PC-3 (cell line): ENCODE measurements around the gene MAP3K5. TPM values are rescaled to one million over a fixed set of nuclear protein-coding genes. Genes with fewer than 3 reads are reported as not detected.
A peak's percentile ranks its signal among the peaks of the same experiment; 100 is the strongest.

Experiments used
- ATAC-seq: fragments of 200-7000 bp; cut with Tn5 transposase; 2 replicates; pipeline ENCODE4 v1.9.1; 2020; ENCODE audit warnings: mild to moderate bottlenecking, moderate library complexity
- BruUV-seq: library from RNA; stranded (reverse); fragments of 400-500 nt; replicated peaks from 2 replicates; lab custom pipeline; 2021; lab: Mats Ljungman, UMichigan
- CTCF ChIA-PET: fragments of 300-600 bp; sonication (Branson Sonifier 250); formaldehyde crosslinking; loops from one replicate; lab custom pipeline; 2022; ENCODE audit warnings: antibody characterized with exemption; lab: Charles Lee
- POLR2A ChIA-PET: fragments of 300-600 bp; sonication (Branson Sonifier 250); formaldehyde crosslinking; loops from one replicate; lab custom pipeline; 2022; ENCODE audit warnings: antibody characterized with exemption; ENCODE audit not compliant: unreplicated experiment; lab: Charles Lee
- DNase-seq: peaks from one replicate; pipeline ENCODE4 v3.0.0-alpha.2; 2015
- H2AFZ ChIP-seq: fragments of 300-600 bp; sonication (generic); 2 replicates; pipeline ENCODE4 v1.6.0; 2016; ENCODE audit warnings: antibody characterized with exemption, low read length
- H3F3A ChIP-seq: fragments of 300-600 bp; sonication (generic); one replicate; pipeline ENCODE4 v1.6.0; 2017; ENCODE audit warnings: antibody characterized with exemption, low read length, control low read depth, mild to moderate bottlenecking; ENCODE audit not compliant: unreplicated experiment
- H3K27ac ChIP-seq: fragments of 300-600 bp; sonication (generic); 2 replicates; pipeline ENCODE4 v1.5.1; 2016; ENCODE audit warnings: mild to moderate bottlenecking, low read length
- H3K27me3 ChIP-seq: fragments of 300-600 bp; sonication (generic); 2 replicates; pipeline ENCODE4 v1.6.1; 2016; ENCODE audit warnings: low read length, mixed read lengths
- H3K36me3 ChIP-seq: fragments of 300-600 bp; sonication (generic); 2 replicates; pipeline ENCODE4 v1.6.1; 2016; ENCODE audit warnings: low read depth, mixed run types, low read length, mixed read lengths
- H3K4me1 ChIP-seq: fragments of 300-600 bp; sonication (generic); 2 replicates; pipeline ENCODE4 v1.5.1; 2016; ENCODE audit warnings: low read length; ENCODE audit not compliant: insufficient read depth
- H3K4me2 ChIP-seq: fragments of 300-600 bp; sonication (generic); 2 replicates; pipeline ENCODE4 v1.6.0; 2016; ENCODE audit warnings: low read length
- H3K4me3 ChIP-seq: fragments of 300-600 bp; sonication (generic); 2 replicates; pipeline ENCODE4 v1.5.1; 2016; ENCODE audit warnings: mild to moderate bottlenecking, low read length, mixed read lengths
- H3K79me2 ChIP-seq: fragments of 300-600 bp; sonication (generic); 2 replicates; pipeline ENCODE4 v1.6.1; 2017; ENCODE audit warnings: low read length, mixed read lengths
- H3K9ac ChIP-seq: fragments of 300-600 bp; sonication (generic); 2 replicates; pipeline ENCODE4 v1.6.0; 2016; ENCODE audit warnings: mild to moderate bottlenecking, low read length
- H3K9me2 ChIP-seq: fragments of 300-600 bp; sonication (generic); replicated peaks from 2 replicates; pipeline ENCODE4 v1.6.1; 2016; ENCODE audit warnings: mixed run types, low read length, mixed read lengths
- H3K9me3 ChIP-seq: fragments of 300-600 bp; sonication (generic); 2 replicates; pipeline ENCODE4 v1.6.1; 2016; ENCODE audit warnings: low read length, mixed read lengths
- H4K20me1 ChIP-seq: fragments of 300-600 bp; sonication (generic); 2 replicates; pipeline ENCODE4 v1.6.1; 2016; ENCODE audit warnings: low read length, mixed read lengths
- EZH2 ChIP-seq: fragments of 300-600 bp; sonication (generic); IDR thresholded peaks from one replicate; pipeline ENCODE4 v1.6.1; 2017; ENCODE audit warnings: antibody characterized with exemption, mild to moderate bottlenecking, low read length; ENCODE audit not compliant: unreplicated experiment
- EZH2phosphoT487 ChIP-seq: fragments of 300-600 bp; sonication (generic); IDR thresholded peaks from 2 replicates; pipeline ENCODE4 v1.6.1; 2018; ENCODE audit warnings: mild to moderate bottlenecking, antibody characterized with exemption, low read length, borderline replicate concordance
- intact Hi-C: fragments of 100-400 bp; cut with micrococcal nuclease; formaldehyde crosslinking; loops from 2 replicates; pipeline ENCODE4 v1.9.0; 2023
- total RNA-seq: library from RNA; depleted of rRNA; stranded (reverse); fragments of >200 nt; gene quantifications from 2 replicates; pipeline ENCODE4 v1.2.3, GENCODE V29; 2014
- TF ChIP-seq, protein P1 (sequence below): fragments of 300-600 bp; sonication (generic); conservative IDR thresholded peaks from 2 replicates; pipeline ENCODE4 v1.5.1; 2017; ENCODE audit warnings: antibody characterized with exemption, low read depth, mild to moderate bottlenecking, low read length

MAP3K5 gene
- total RNA-seq, 1 experiment from 2014 or later: 4.3 TPM

DNA sequence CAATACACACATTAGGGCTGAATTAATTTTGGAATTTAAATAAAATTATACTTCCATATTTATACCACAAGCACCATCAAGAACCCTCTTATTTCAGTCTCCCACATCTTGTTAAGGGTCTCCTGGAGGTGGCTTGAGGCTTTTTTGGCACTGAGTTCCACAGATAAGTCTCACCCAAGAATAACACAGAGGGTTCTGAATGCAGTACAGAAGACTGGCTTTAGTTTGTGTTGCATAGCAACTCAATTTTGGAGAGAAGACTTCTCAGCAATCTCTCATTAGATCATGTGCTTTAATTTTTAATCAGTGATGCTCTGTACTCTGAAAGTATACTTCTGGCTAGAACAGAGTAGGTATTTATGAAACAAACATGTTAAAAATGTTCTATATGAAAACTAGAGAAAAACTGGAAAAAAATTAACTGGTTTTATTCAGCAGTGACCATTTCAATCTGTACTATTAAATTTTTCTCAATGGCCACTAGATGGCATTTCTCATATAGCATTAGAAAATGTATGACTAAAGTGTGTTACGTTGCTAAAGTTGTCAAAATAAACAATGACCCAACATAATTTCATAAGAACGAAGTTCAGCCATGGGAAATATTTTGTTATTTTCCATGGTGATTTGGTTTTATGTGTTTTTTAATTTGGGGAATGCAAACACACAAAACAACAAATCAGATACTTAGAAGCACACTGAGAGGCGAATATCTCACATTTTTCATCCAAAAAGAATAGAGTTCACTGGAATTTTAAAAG lies 209.4 kb downstream of the MAP3K5 start:
- POLR2A ChIA-PET: no interaction called here

DNA sequence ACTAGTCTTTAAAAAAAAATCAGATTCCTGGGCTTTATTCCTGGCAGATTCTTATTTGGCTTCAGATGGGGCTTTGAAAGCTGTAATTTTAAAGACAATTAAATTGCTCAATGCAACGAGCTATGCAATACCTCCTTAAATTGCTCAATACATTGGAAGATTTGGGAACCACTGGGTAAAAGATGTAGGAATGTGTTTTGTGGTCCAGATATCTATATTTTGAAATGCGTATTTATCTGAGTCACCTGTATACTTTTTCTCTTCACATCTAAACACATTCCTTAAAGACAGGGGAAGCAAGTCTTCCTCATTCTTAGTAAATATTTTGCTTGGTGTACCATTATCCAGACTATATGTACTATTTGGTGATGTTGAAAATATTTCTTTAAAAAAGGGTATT lies 212.5 kb downstream of the MAP3K5 start:
- intact Hi-C loops: no loop called here
- Histone ChIP-seq H3K27ac (no peak overlapping the region), H3F3A (no peaks in the 10 kb centered on the region), H3K4me2 (no peak overlapping the region), H3K36me3 (no peaks in the 10 kb centered on the region), H3K9ac (no peak overlapping the region), H3K79me2 (no peaks in the 10 kb centered on the region), H3K4me1 (peaks cover 6% of the 10 kb centered on the region), H3K9me3 (no peaks in the 10 kb centered on the region), H3K4me3 (no peak overlapping the region), H3K9me2 (no peaks in the 10 kb centered on the region), H4K20me1 (no peaks in the 10 kb centered on the region), H2AFZ (no peak overlapping the region), H3K27me3 (no peaks in the 10 kb centered on the region)
- DNase-seq (no peak), ATAC-seq (no peak)
- CTCF ChIA-PET: no interaction called here
- BruUV-seq: no TSS peak
- TF ChIP-seq, protein P1, sequence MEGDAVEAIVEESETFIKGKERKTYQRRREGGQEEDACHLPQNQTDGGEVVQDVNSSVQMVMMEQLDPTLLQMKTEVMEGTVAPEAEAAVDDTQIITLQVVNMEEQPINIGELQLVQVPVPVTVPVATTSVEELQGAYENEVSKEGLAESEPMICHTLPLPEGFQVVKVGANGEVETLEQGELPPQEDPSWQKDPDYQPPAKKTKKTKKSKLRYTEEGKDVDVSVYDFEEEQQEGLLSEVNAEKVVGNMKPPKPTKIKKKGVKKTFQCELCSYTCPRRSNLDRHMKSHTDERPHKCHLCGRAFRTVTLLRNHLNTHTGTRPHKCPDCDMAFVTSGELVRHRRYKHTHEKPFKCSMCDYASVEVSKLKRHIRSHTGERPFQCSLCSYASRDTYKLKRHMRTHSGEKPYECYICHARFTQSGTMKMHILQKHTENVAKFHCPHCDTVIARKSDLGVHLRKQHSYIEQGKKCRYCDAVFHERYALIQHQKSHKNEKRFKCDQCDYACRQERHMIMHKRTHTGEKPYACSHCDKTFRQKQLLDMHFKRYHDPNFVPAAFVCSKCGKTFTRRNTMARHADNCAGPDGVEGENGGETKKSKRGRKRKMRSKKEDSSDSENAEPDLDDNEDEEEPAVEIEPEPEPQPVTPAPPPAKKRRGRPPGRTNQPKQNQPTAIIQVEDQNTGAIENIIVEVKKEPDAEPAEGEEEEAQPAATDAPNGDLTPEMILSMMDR: no peak
- TF ChIP-seq EZH2phosphoT487: no peak
- TF ChIP-seq EZH2: no peak
- POLR2A ChIA-PET: no interaction called here

More for the DNA sequence above, 209.4 kb downstream of the MAP3K5 start:
- BruUV-seq: no TSS peak
- DNase-seq: peak; percentile 81
- H3K36me3 ChIP-seq: no peaks in the 10 kb centered on the region
- TF ChIP-seq, protein P1: peak; percentile 70
- TF ChIP-seq EZH2phosphoT487: no peak
- H2AFZ ChIP-seq: no peak overlapping the region; the same call in 1 of the 2 replicates
- no peaks in the 10 kb centered on the region for H3K27me3 ChIP-seq
- H3K79me2 ChIP-seq: no peaks in the 10 kb centered on the region
- H3K9me3 ChIP-seq: no peaks in the 10 kb centered on the region
- no peak overlapping the region for H3K4me3 ChIP-seq
- H3K4me2 ChIP-seq: peak overlapping the region; percentile 49
- peaks cover 6% of the 10 kb centered on the region for H3K4me1 ChIP-seq
- no peaks in the 10 kb centered on the region for H4K20me1 ChIP-seq
- intact Hi-C loops: loop anchor here (1.0 kb wide), 4 partner anchors 27 to 210 kb away; no protein-coding TSS in a partner anchor
- H3F3A ChIP-seq: no peaks in the 10 kb centered on the region
- CTCF ChIA-PET: no interaction called here
- peak overlapping the region; percentile 80 for H3K27ac ChIP-seq
- ATAC-seq: peak; percentile 48
- no peaks in the 10 kb centered on the region for H3K9me2 ChIP-seq
- peak overlapping the region; percentile 67 for H3K9ac ChIP-seq

DNA sequence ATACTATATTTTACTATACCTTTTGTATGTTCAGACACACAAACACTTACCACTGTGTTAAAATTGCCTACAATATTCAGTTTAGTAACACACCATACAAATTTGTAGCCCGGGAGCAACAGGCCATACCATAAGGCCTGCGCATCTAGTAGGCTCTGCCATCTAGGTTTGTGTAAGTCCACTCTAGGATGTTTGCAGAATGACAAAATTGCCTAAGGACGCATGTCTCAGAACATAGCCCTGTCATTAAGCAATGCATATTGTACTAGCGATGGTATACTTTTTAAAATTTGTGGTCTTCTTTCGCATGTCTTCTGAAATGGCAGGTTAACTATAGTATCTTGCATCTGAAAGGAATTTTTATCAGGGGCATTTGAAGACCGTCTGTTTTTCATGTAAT lies 215.5 kb downstream of the MAP3K5 start:
- intact Hi-C loops: no loop called here
- H3K79me2 ChIP-seq: no peaks in the 10 kb centered on the region
- no TSS peak for BruUV-seq
- H3F3A ChIP-seq: no peaks in the 10 kb centered on the region
- no peak overlapping the region for H3K9ac ChIP-seq
- no peaks in the 10 kb centered on the region for H3K4me1 ChIP-seq
- DNase-seq (peak; percentile 29), ATAC-seq (no peak)
- H3K9me3 ChIP-seq: no peaks in the 10 kb centered on the region
- H3K27ac ChIP-seq: no peak overlapping the region
- no peak for TF ChIP-seq EZH2phosphoT487
- TF ChIP-seq EZH2: no peak
- TF ChIP-seq, protein P1: no peak
- H3K27me3 ChIP-seq: no peaks in the 10 kb centered on the region
- no peak overlapping the region for H3K4me2 ChIP-seq
- CTCF ChIA-PET: no interaction called here
- H3K36me3 ChIP-seq: no peaks in the 10 kb centered on the region
- no peaks in the 10 kb centered on the region for H4K20me1 ChIP-seq
- no peak overlapping the region for H3K4me3 ChIP-seq
- POLR2A ChIA-PET: no interaction called here
- no peaks in the 10 kb centered on the region for H3K9me2 ChIP-seq
- H2AFZ ChIP-seq: no peak overlapping the region
